Parathyroid adenoma (tissue), 2 donors: ENCODE data around the gene OTOP3.

Experiments used
- H2AFZ ChIP-seq: fragments of 300-600 bp; sonication (generic); one replicate; pipeline ENCODE4 v1.7.0; 2017; ENCODE audit warnings: antibody characterized with exemption, mild to moderate bottlenecking
- H3K27ac ChIP-seq: fragments of 300-600 bp; sonication (generic); one replicate; pipeline ENCODE4 v1.7.0; 2017
- H3K27me3 ChIP-seq: fragments of 300-600 bp; sonication (generic); one replicate; pipeline ENCODE4 v1.7.0; 2017; ENCODE audit warnings: low read length; ENCODE audit not compliant: control insufficient read depth, insufficient read depth
- H3K36me3 ChIP-seq: fragments of 300-600 bp; sonication (generic); one replicate; pipeline ENCODE4 v1.7.0; 2017; ENCODE audit warnings: low read length; ENCODE audit not compliant: control insufficient read depth, insufficient read depth
- H3K4me1 ChIP-seq: fragments of 300-600 bp; sonication (generic); one replicate; pipeline ENCODE4 v1.7.0; 2017; ENCODE audit warnings: control low read depth
- H3K4me2 ChIP-seq: fragments of 300-600 bp; sonication (generic); one replicate; pipeline ENCODE4 v1.7.0; 2017; ENCODE audit warnings: low read length
- H3K4me3 ChIP-seq: fragments of 300-600 bp; sonication (generic); one replicate; pipeline ENCODE4 v1.7.0; 2017; ENCODE audit warnings: low read depth, low read length
- H3K79me2 ChIP-seq: fragments of 300-600 bp; sonication (generic); one replicate; pipeline ENCODE4 v1.7.0; 2017; ENCODE audit warnings: control low read depth
- H3K9ac ChIP-seq: fragments of 300-600 bp; sonication (generic); one replicate; pipeline ENCODE4 v1.7.0; 2017; ENCODE audit warnings: mild to moderate bottlenecking
- H3K9me3 ChIP-seq: fragments of 300-600 bp; sonication (generic); one replicate; pipeline ENCODE4 v1.7.0; 2017; ENCODE audit warnings: low read length; ENCODE audit not compliant: control insufficient read depth
- CTCF ChIP-seq: fragments of 300-600 bp; sonication (generic); IDR thresholded peaks from one replicate; pipeline ENCODE4 v1.7.0; 2017; ENCODE audit warnings: antibody characterized with exemption, mild to moderate bottlenecking
- donor health status: primary hyperparathyroidism.

The OTOP3 gene

DNA sequence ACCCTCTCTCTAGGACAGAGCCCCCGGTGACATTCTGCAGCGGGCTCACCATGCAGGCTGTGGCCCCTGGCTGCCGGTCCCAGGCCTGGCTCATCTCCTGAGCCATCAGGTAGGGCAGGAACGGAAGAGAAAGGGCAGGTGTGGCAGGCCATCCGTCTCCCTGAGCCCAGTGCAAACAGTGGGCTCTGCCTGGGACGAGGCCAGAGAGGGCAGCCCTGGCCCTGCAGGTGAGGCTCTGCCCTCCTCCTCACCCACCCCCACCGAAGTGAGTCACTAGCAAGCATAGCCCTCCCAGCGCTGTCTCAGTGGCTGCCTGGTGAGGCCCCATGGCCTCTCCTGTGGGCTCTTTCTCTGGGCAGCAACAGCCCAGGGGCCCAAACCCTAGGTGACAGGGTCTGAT lies 14.5 kb downstream of the OTOP3 start:
- no peak overlapping the region for H3K27ac ChIP-seq
- TF ChIP-seq CTCF: no peak
- H2AFZ ChIP-seq: no peak overlapping the region
- H3K9ac ChIP-seq: no peak overlapping the region
- no peaks in the 10 kb centered on the region for H3K79me2 ChIP-seq
- H3K9me3 ChIP-seq: no peaks in the 10 kb centered on the region
- H3K4me3 ChIP-seq: no peak overlapping the region
- H3K4me1 ChIP-seq: no peaks in the 10 kb centered on the region
- no peak overlapping the region for H3K4me2 ChIP-seq
- no peaks in the 10 kb centered on the region for H3K27me3 ChIP-seq
- no peaks in the 10 kb centered on the region for H3K36me3 ChIP-seq

- H2AFZ ChIP-seq: no peak overlapping the region
Measured at GRCh38 chr17:74951065-74951464, 15.4 kb downstream of the OTOP3 start.

DNA sequence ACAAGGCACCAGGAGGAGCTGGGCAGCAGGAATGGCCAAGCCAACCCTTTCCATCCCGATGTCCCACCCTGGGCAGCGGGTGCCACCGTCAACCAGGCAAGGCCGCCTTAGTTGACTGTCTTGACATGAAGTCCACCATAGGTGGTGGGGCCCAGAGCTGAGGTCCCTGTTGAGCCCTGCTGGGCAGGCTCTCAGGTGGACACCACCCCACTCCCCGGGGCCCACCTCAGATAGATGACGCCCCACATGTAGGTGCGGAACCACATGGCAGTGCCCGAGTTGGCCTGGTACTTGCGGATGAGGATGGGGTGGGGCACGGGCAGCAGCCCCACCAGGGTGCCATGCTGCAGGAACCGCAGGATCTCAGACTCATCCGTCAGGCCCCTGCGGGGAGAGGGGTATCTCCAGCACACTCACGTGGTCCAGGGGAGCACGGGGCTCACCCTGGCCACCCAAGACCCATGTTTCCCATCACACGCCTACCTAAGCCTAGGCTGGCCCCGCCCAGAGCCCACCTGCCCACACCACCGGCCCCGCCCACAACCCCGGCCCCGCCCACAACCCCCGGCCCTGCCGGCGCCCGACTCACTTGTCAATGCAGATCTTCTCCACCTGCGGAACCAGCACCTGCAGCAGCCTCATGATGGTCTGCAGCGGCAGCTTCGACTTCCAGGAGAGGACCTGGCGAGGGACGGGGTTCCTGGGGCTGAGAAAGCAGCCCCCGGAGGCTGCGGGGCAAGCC lies 16.2 kb downstream of the OTOP3 start:
- H3K27me3 ChIP-seq: no peaks in the 10 kb centered on the region
- no peaks in the 10 kb centered on the region for H3K4me1 ChIP-seq
- no peaks in the 10 kb centered on the region for H3K79me2 ChIP-seq
- H2AFZ ChIP-seq: no peak overlapping the region
- no peaks in the 10 kb centered on the region for H3K9me3 ChIP-seq
- no peak overlapping the region for H3K4me2 ChIP-seq
- TF ChIP-seq CTCF: no peak
- no peaks in the 10 kb centered on the region for H3K36me3 ChIP-seq
- H3K4me3 ChIP-seq: no peak overlapping the region
- H3K27ac ChIP-seq: no peak overlapping the region
- no peak overlapping the region for H3K9ac ChIP-seq

More at GRCh38 chr17:74951065-74951464, 15.4 kb downstream of the OTOP3 start:
- Histone ChIP-seq H3K9ac (no peak overlapping the region), H3K4me3 (no peak overlapping the region), H3K4me1 (no peaks in the 10 kb centered on the region), H3K27me3 (no peaks in the 10 kb centered on the region), H3K9me3 (no peaks in the 10 kb centered on the region), H3K4me2 (no peak overlapping the region), H3K27ac (no peak overlapping the region), H3K36me3 (no peaks in the 10 kb centered on the region), H3K79me2 (no peaks in the 10 kb centered on the region)
- TF ChIP-seq CTCF: no peak

GRCh38 chr17:74952431-74953133 lies 16.9 kb downstream of the OTOP3 start:
- H3K9ac ChIP-seq: no peak overlapping the region

More at GRCh38 chr17:74952431-74953133, 16.9 kb downstream of the OTOP3 start:
- H3K27ac ChIP-seq: no peak overlapping the region
- H3K9me3 ChIP-seq: no peaks in the 10 kb centered on the region
- H3K4me1 ChIP-seq: no peaks in the 10 kb centered on the region
- H2AFZ ChIP-seq: no peak overlapping the region
- no peak for TF ChIP-seq CTCF
- no peak overlapping the region for H3K4me2 ChIP-seq
- H3K36me3 ChIP-seq: no peaks in the 10 kb centered on the region
- no peak overlapping the region for H3K4me3 ChIP-seq
- H3K27me3 ChIP-seq: no peaks in the 10 kb centered on the region
- no peaks in the 10 kb centered on the region for H3K79me2 ChIP-seq
